Stomach (tissue), 9 donors: Measurements from ENCODE around the gene GPC5. TPM values are rescaled to one million over a fixed set of nuclear protein-coding genes. Genes with fewer than 3 reads are reported as not detected.

ENCODE experiments used
- DNase-seq, 2 donors: peaks; one replicate each; pipeline versions ENCODE4 v3.0.0 to v3.0.0-alpha.2; 2013 to 2019
- H3K27ac ChIP-seq, 5 donors: fragments of 200-600 bp in 4 of 5; sonication (generic) in 4 of 5; one replicate each; pipeline ENCODE4 v1.5.1; 2013 to 2019; ENCODE audit warnings: mild to moderate bottlenecking in 1 of 5, moderate library complexity in 1 of 5
- H3K27me3 ChIP-seq, 3 donors: fragments of 200-600 bp; sonication (generic); one replicate each; pipeline ENCODE4 v1.5.1; 2017 to 2019; ENCODE audit warnings: mixed run types in 1 of 3
- H3K36me3 ChIP-seq, 4 donors: fragments of 200-600 bp; sonication (generic); 1 replicate in 3 of 4; 2 replicates in 1 of 4; pipeline ENCODE4 v1.5.1; 2016 to 2019
- H3K4me1 ChIP-seq, 4 donors: fragments of 200-600 bp; sonication (generic); one replicate each; pipeline ENCODE4 v1.5.1; 2016 to 2019
- H3K4me3 ChIP-seq, 4 donors: fragments of 200-600 bp; sonication (generic) in 3 of 4; one replicate each; pipeline ENCODE4 v1.5.1; 2016 to 2019; ENCODE audit warnings: mild to moderate bottlenecking in 1 of 4
- H3K9me3 ChIP-seq, 4 donors: fragments of 200-600 bp; sonication (generic); one replicate each; pipeline ENCODE4 v1.5.1; 2016 to 2019
- CTCF ChIP-seq, 7 experiments: fragments of 450-650 bp in 4 of 7; fragments of 200-600 bp in 3 of 7; sonication (generic) in 3 of 7; IDR thresholded peaks; one replicate each; pipeline ENCODE4 v1.5.1; 2016 to 2019; ENCODE audit warnings: antibody characterized with exemption in 7 of 7, control low read depth in 2 of 7, mild to moderate bottlenecking in 1 of 7
- EP300 ChIP-seq: sonication (generic); formaldehyde crosslinking; IDR thresholded peaks from one replicate; pipeline ENCODE4 v1.6.1; 2017; ENCODE audit warnings: antibody characterized with exemption
- POLR2A ChIP-seq, 4 donors: fragments of 450-650 bp; IDR thresholded peaks; one replicate each; pipeline ENCODE4 v1.6.1; 2016; ENCODE audit warnings: antibody characterized with exemption in 4 of 4, control low read depth in 2 of 4, mild to moderate bottlenecking in 1 of 4, moderate library complexity in 1 of 4
- POLR2AphosphoS5 ChIP-seq, 3 donors: sonication (generic); formaldehyde crosslinking; IDR thresholded peaks; one replicate each; pipeline ENCODE4 v1.6.1; 2016; ENCODE audit warnings: antibody characterized with exemption in 3 of 3
- WGBS, 5 donors: extraction: QIAGEN DNeasy Blood & Tissue Kit in 3 of 5; methylation state at CpG; one replicate each; pipeline versions ENCODE4 v1.1.5 to v1.1.7; 2013 to 2018; 5-methylcytosine and 5-hydroxymethylcytosine counted together
- intact Hi-C: fragments of 100-400 bp; cut with DNase I; formaldehyde crosslinking; loops from one replicate; pipeline ENCODE4 v1.15.1; 2023; ENCODE audit warnings: low total_unique reads
- polyA plus RNA-seq, 3 donors: library from polyadenylated mRNA; stranded (reverse); fragments of 200-250 nt; gene quantifications; one replicate each; pipeline ENCODE4 v1.2.3, GENCODE V29; 2013
- total RNA-seq, 5 donors: library from RNA; depleted of rRNA; stranded (reverse); fragments of >200 nt; gene quantifications; one replicate each; pipeline versions ENCODE4 v1.1.0 to v1.2.3, GENCODE V29; 2014 to 2016
- donor health status: healthy with polysubstance abuse.
- donor health status: Bipolar disorder and iron deficiency.
- donor health status: healthy.

The GPC5 gene
- total and polyA plus RNA-seq, 8 donors = 0.87 to 2.8 TPM; not detected in 6

- H3K9me3 ChIP-seq = peaks cover 0 to 6% (median 0%) of the 10 kb centered on the region in 4 donors
- 67 to 77% (median 72%) methylated on average over 3 of the region's 3 CpGs for WGBS, 5 donors
These were observed 124.7 kb downstream of the GPC5 start for GRCh38 chr13:91523116-91523515.

GRCh38 chr13:91526543-91527033 is 128.2 kb downstream of the GPC5 start:
- H3K27me3 ChIP-seq = no peaks in the 10 kb centered on the region
- H3K27ac ChIP-seq = no peak overlapping the region
- intact Hi-C loops = no loop called here
- H3K4me1 ChIP-seq = no peaks in the 10 kb centered on the region
- H3K36me3 ChIP-seq = no peaks in the 10 kb centered on the region
- no peak overlapping the region for H3K4me3 ChIP-seq
- TF ChIP-seq POLR2AphosphoS5 (IDR thresholded peaks at IDR 0.05) (no peak), POLR2A (IDR thresholded peaks at IDR 0.05) (no peak), EP300 (no peak), CTCF (IDR thresholded peaks at IDR 0.05) (no peak)
- DNase-seq = no peak
- 73 to 93% (median 88%) methylated on average over 3 of the region's 3 CpGs for WGBS, 5 donors
- H3K9me3 ChIP-seq = peaks cover 0 to 6% (median 0%) of the 10 kb centered on the region in 4 donors

More at GRCh38 chr13:91523116-91523515, 124.7 kb downstream of the GPC5 start:
- Histone ChIP-seq H3K27me3 (no peaks in the 10 kb centered on the region), H3K4me1 (no peaks in the 10 kb centered on the region), H3K27ac (no peak overlapping the region), H3K36me3 (no peaks in the 10 kb centered on the region), H3K4me3 (no peak overlapping the region)
- DNase-seq = no peak
- TF ChIP-seq POLR2AphosphoS5 (IDR thresholded peaks at IDR 0.05) = no peak
- TF ChIP-seq CTCF (IDR thresholded peaks at IDR 0.05) = no peak
- TF ChIP-seq POLR2A (IDR thresholded peaks at IDR 0.05) = no peak
- no peak for TF ChIP-seq EP300
- intact Hi-C loops = no loop called here

- TF ChIP-seq EP300 (no peak), POLR2AphosphoS5 (IDR thresholded peaks at IDR 0.05) (no peak), POLR2A (IDR thresholded peaks at IDR 0.05) (no peak), CTCF (IDR thresholded peaks at IDR 0.05) (no peak)
- Histone ChIP-seq H3K36me3 (no peaks in the 10 kb centered on the region), H3K9me3 (peaks cover 0 to 6% (median 0%) of the 10 kb centered on the region in 4 donors), H3K27me3 (no peaks in the 10 kb centered on the region), H3K27ac (no peak overlapping the region), H3K4me3 (no peak overlapping the region), H3K4me1 (no peaks in the 10 kb centered on the region)
- 82 to 90% (median 86%) methylated on average over 3 of the region's 3 CpGs for WGBS, 5 donors
- no peak for DNase-seq
- intact Hi-C loops = no loop called here
These were observed 131.5 kb downstream of the GPC5 start for GRCh38 chr13:91529739-91530482.

- 44 to 51% (median 47%) methylated on average over 2 of the region's 2 CpGs for whole genome bisulfite sequencing, 5 donors
- no peaks in the 10 kb centered on the region for H3K27me3 ChIP-seq
These were observed 133.2 kb downstream of the GPC5 start for GRCh38 chr13:91531646-91532045.

More at GRCh38 chr13:91531646-91532045, 133.2 kb downstream of the GPC5 start:
- intact Hi-C loops = no loop called here
- no peaks in the 10 kb centered on the region for H3K4me1 ChIP-seq
- H3K27ac ChIP-seq = no peak overlapping the region
- H3K4me3 ChIP-seq = no peak overlapping the region
- H3K36me3 ChIP-seq = no peaks in the 10 kb centered on the region
- H3K9me3 ChIP-seq = peaks cover 0 to 6% (median 0%) of the 10 kb centered on the region in 4 donors
- TF ChIP-seq CTCF (IDR thresholded peaks at IDR 0.05) = no peak
- TF ChIP-seq POLR2A (IDR thresholded peaks at IDR 0.05) = no peak
- no peak for TF ChIP-seq EP300
- TF ChIP-seq POLR2AphosphoS5 (IDR thresholded peaks at IDR 0.05) = no peak
- no peak for DNase-seq
